Endodermal cell (in vitro differentiated cells): ENCODE measurements around the gene CPM. TPM values are rescaled to one million over a fixed set of nuclear protein-coding genes. Genes with fewer than 3 reads are reported as not detected.
"Not testable (repeated sequence)": the region's sequence is repeated elsewhere in the genome, so short reads cannot be mapped to it uniquely, and the experiment has no call there.

Experiments
- DNase-seq: peaks from one replicate; pipeline ENCODE4 v3.0.0-alpha.2; 2017
- H3K27ac ChIP-seq: 2 replicates; pipeline ENCODE4 v1.5.1; 2013; ENCODE audit warnings: mild to moderate bottlenecking, low read depth, low read length, moderate library complexity
- H3K27me3 ChIP-seq: 2 replicates; pipeline ENCODE4 v1.6.1; 2013; ENCODE audit warnings: mild to moderate bottlenecking, low read length, moderate library complexity; ENCODE audit not compliant: insufficient read depth, control insufficient read depth, poor library complexity, severe bottlenecking
- H3K36me3 ChIP-seq: 2 replicates; pipeline ENCODE4 v1.7.0; 2013; ENCODE audit warnings: mild to moderate bottlenecking, low read length, moderate library complexity; ENCODE audit not compliant: control insufficient read depth, insufficient read depth
- H3K4me1 ChIP-seq: one replicate; pipeline ENCODE4 v1.7.0; 2013; ENCODE audit warnings: low read length; ENCODE audit not compliant: control insufficient read depth, insufficient read depth
- H3K4me3 ChIP-seq: 2 replicates; pipeline ENCODE4 v1.5.1; 2013; ENCODE audit warnings: mild to moderate bottlenecking, low read length, moderate library complexity
- H3K9ac ChIP-seq: 2 replicates; pipeline ENCODE4 v1.6.1; 2013; ENCODE audit warnings: mild to moderate bottlenecking, low read length, moderate library complexity; ENCODE audit not compliant: poor library complexity, severe bottlenecking; ENCODE audit errors: extremely low read depth
- H3K9me3 ChIP-seq: 2 replicates; pipeline ENCODE4 v1.6.1; 2013; ENCODE audit warnings: mild to moderate bottlenecking, low read length, moderate library complexity; ENCODE audit not compliant: control insufficient read depth
- H3K27ac Mint-ChIP-seq: 2 replicates; pipeline ENCODE4 v1.8.0; 2020; ENCODE audit warnings: mixed read lengths
- H3K27me3 Mint-ChIP-seq: 2 replicates; pipeline ENCODE4 v1.8.0; 2021; ENCODE audit warnings: mild to moderate bottlenecking, mixed read lengths; ENCODE audit not compliant: insufficient read depth
- H3K36me3 Mint-ChIP-seq: 2 replicates; pipeline ENCODE4 v1.8.0; 2020; ENCODE audit warnings: low read depth, mixed read lengths
- H3K4me1 Mint-ChIP-seq: 2 replicates; pipeline ENCODE4 v1.8.0; 2020; ENCODE audit warnings: mixed read lengths
- H3K4me3 Mint-ChIP-seq: 2 replicates; pipeline ENCODE4 v1.8.0; 2020; ENCODE audit warnings: mild to moderate bottlenecking, moderate library complexity, mixed read lengths
- H3K9me3 Mint-ChIP-seq: 2 replicates; pipeline ENCODE4 v1.8.0; 2020; ENCODE audit warnings: mild to moderate bottlenecking, mixed read lengths
- CTCF ChIP-seq: fragments of 200-600 bp; sonication (generic); conservative IDR thresholded peaks from 2 replicates; pipeline ENCODE4 v1.5.0; 2021; ENCODE audit warnings: antibody characterized with exemption, mild to moderate bottlenecking
- WGBS, 2 experiments: methylation state at CpG; one replicate each; pipeline versions ENCODE4 v1.1.5 to v1.1.7; 2013; ENCODE audit warnings: missing lambda C conversion rate in 2 of 2, mixed read lengths in 1 of 2; ENCODE audit not compliant: insufficient coverage in 1 of 2, insufficient read length in 1 of 2; 5-methylcytosine and 5-hydroxymethylcytosine counted together
- total RNA-seq, 2 donors: library from RNA; stranded (reverse); fragmentation: NEBNext Ultra II Directional in 1 of 2; extraction: Animal tissue kit (Norgen Biotek cat#: 25700) in 1 of 2; gene quantifications; 2 replicates in 1 of 2; 3 replicates in 1 of 2; pipeline ENCODE4 v1.2.1, GENCODE V29; 2021

Gene CPM
- total RNA-seq, 2 donors from 2014 or later: 0.80 to 0.86 TPM

- no peaks in the 10 kb centered on the region for H3K9me3 ChIP-seq
Observed at GRCh38 chr12:68803948-68804656, 128.9 kb downstream of the CPM start.

GRCh38 chr12:68802911-68803651, 129.9 kb downstream of the CPM start:
- H3K9me3 Mint-ChIP-seq, H3K4me1 ChIP-seq, DNase-seq, H3K9me3 ChIP-seq, H3K4me3 ChIP-seq, H3K9ac ChIP-seq, H3K27ac Mint-ChIP-seq, H3K27me3 Mint-ChIP-seq, H3K36me3 Mint-ChIP-seq, H3K27me3 ChIP-seq, H3K27ac ChIP-seq, H3K36me3 ChIP-seq, H3K4me3 Mint-ChIP-seq: not testable (repeated sequence)
- H3K4me1 Mint-ChIP-seq: peaks cover 22% of the 10 kb centered on the region
- 93 to 96% methylated on average over 17 to 19 of the region's 19 CpGs for WGBS, 2 experiments

More at GRCh38 chr12:68803948-68804656, 128.9 kb downstream of the CPM start:
- peak; percentile 68 for DNase-seq
- Mint-ChIP-seq H3K4me1 (peaks cover 22% of the 10 kb centered on the region), H3K27me3 (no peaks in the 10 kb centered on the region), H3K36me3 (peaks cover 5% of the 10 kb centered on the region), H3K9me3 (no peaks in the 10 kb centered on the region), H3K27ac (peak overlapping the region; percentile 93), H3K4me3 (peak overlapping the region; percentile 95)
- peak overlapping the region; percentile 7 for H3K9ac ChIP-seq
- peaks cover 1% of the 10 kb centered on the region for H3K36me3 ChIP-seq
- peaks cover 3% of the 10 kb centered on the region for H3K4me1 ChIP-seq
- WGBS, 2 experiments: 86 to 88% methylated on average over 3 to 5 of the region's 5 CpGs
- no peak for TF ChIP-seq CTCF
- no peak overlapping the region for H3K27ac ChIP-seq
- H3K4me3 ChIP-seq: no peak overlapping the region
- no peaks in the 10 kb centered on the region for H3K27me3 ChIP-seq

GRCh38 chr12:68802372-68802745, 130.6 kb downstream of the CPM start:
- H3K4me3 ChIP-seq, H3K27ac ChIP-seq, H3K9ac ChIP-seq, DNase-seq, H3K36me3 ChIP-seq, H3K4me1 ChIP-seq, H3K36me3 Mint-ChIP-seq, H3K9me3 ChIP-seq, H3K27ac Mint-ChIP-seq, H3K4me3 Mint-ChIP-seq, H3K9me3 Mint-ChIP-seq, H3K27me3 Mint-ChIP-seq, H3K27me3 ChIP-seq: not testable (repeated sequence)
- 86 to 100% methylated on average over 1 of the region's 2 CpGs for WGBS, 2 experiments
- H3K4me1 Mint-ChIP-seq: peaks cover 22% of the 10 kb centered on the region

Other genes starting within 250 kb of the CPM start
- gene NUP107, start 246.2 kb downstream of the CPM start, total RNA-seq: 100 to 1,000 TPM; 116 to 130 TPM
- 10 to 100 TPM; 12.6 to 12.7 TPM for gene SLC35E3, start 187.0 kb downstream of the CPM start, total RNA-seq
- gene MDM2, start 125.0 kb downstream of the CPM start, total RNA-seq: 100 to 1,000 TPM; 102 to 137 TPM